IPS DF 19.7 (cell line): ENCODE measurements around the gene WNT2B.

Source experiments
- DNase-seq: peaks from one replicate; pipeline ENCODE4 v3.0.0-alpha.2; 2013; ENCODE audit warnings: low read depth, low spot score

The WNT2B gene

GRCh38 chr1:112527266-112528010 lies 18.7 kb downstream of the WNT2B start:
- DNase-seq: no peak

- DNase-seq: no peak
These were observed 19.3 kb downstream of the WNT2B start for GRCh38 chr1:112528076-112528475.

GRCh38 chr1:112529301-112529700 lies 20.5 kb downstream of the WNT2B start:
- DNase-seq: no peak

GRCh38 chr1:112530832-112531231 lies 22.1 kb downstream of the WNT2B start:
- no peak for DNase-seq

GRCh38 chr1:112532064-112532463 lies 23.3 kb downstream of the WNT2B start:
- no peak for DNase-seq

GRCh38 chr1:112533029-112533428 lies 24.3 kb downstream of the WNT2B start:
- no peak for DNase-seq

GRCh38 chr1:112536561-112536960 lies 27.8 kb downstream of the WNT2B start:
- no peak for DNase-seq

GRCh38 chr1:112537456-112537855 lies 28.7 kb downstream of the WNT2B start:
- no peak for DNase-seq

- DNase-seq: no peak
These were observed 30.1 kb downstream of the WNT2B start for GRCh38 chr1:112538883-112539282.

GRCh38 chr1:112540226-112540794 lies 31.5 kb downstream of the WNT2B start:
- DNase-seq: no peak

GRCh38 chr1:112541299-112541698 lies 32.5 kb downstream of the WNT2B start:
- no peak for DNase-seq

- DNase-seq: no peak
These were observed 33.6 kb downstream of the WNT2B start for GRCh38 chr1:112542206-112542973.

- no peak for DNase-seq
These were observed 35.4 kb downstream of the WNT2B start for GRCh38 chr1:112544011-112544688.

- DNase-seq: no peak
These were observed 36.0 kb downstream of the WNT2B start for GRCh38 chr1:112544751-112545150.

- no peak for DNase-seq
These were observed 37.3 kb downstream of the WNT2B start for GRCh38 chr1:112546076-112546475.

- DNase-seq: no peak
These were observed 39.8 kb downstream of the WNT2B start for GRCh38 chr1:112548547-112548946.

GRCh38 chr1:112549590-112549989 lies 40.8 kb downstream of the WNT2B start:
- no peak for DNase-seq

GRCh38 chr1:112554411-112554810 lies 45.6 kb downstream of the WNT2B start:
- no peak for DNase-seq

GRCh38 chr1:112557385-112557784 lies 48.6 kb downstream of the WNT2B start:
- DNase-seq: no peak

- no peak for DNase-seq
These were observed 49.9 kb downstream of the WNT2B start for GRCh38 chr1:112558634-112559033.

- DNase-seq: no peak
These were observed 54.6 kb downstream of the WNT2B start for GRCh38 chr1:112563341-112563740.

- no peak for DNase-seq
These were observed 55.3 kb downstream of the WNT2B start for GRCh38 chr1:112564081-112564480.
